PFSK-1 (cell line): ENCODE data around the gene GPR107.

Experiments
- POLR2AphosphoS5 ChIP-seq: IDR thresholded peaks from 2 replicates; pipeline ENCODE4 v1.6.1; 2012; ENCODE audit warnings: low read depth, mild to moderate bottlenecking, control low read depth, low read length, moderate library complexity
- REST ChIP-seq, 2 experiments: IDR thresholded peaks; 2 replicates each; pipeline versions ENCODE4 v1.6.1 to v1.8.0; 2011 to 2012; ENCODE audit warnings: low read depth in 2 of 2, low read length in 2 of 2, control low read depth in 1 of 2, inconsistent platforms in 1 of 2, mild to moderate bottlenecking in 1 of 2, moderate library complexity in 1 of 2; ENCODE audit not compliant: insufficient read depth in 1 of 2
- SIN3A ChIP-seq: IDR thresholded peaks from 2 replicates; pipeline ENCODE4 v1.6.1; 2012; ENCODE audit warnings: mild to moderate bottlenecking, low read length, moderate library complexity, borderline replicate concordance; ENCODE audit not compliant: insufficient read depth
- TAF1 ChIP-seq: IDR thresholded peaks from 2 replicates; pipeline ENCODE4 v1.6.1; 2012; ENCODE audit warnings: low read length, control low read depth, borderline replicate concordance; ENCODE audit not compliant: insufficient read depth

- TF ChIP-seq REST (IDR thresholded peaks at IDR 0.05; ENCODE audit: insufficient read depth in 1 of 2, low read depth in 2 of 2, low read length in 2 of 2) (no peak), TAF1 (no peak), POLR2AphosphoS5 (no peak), SIN3A (no peak)
Observed at GRCh38 chr9:130139251-130139650, 85.5 kb downstream of the GPR107 start.
